CD4-positive, alpha-beta memory T cell (primary cell): ENCODE measurements around the gene GAPDH. TPM values are rescaled to one million over a fixed set of nuclear protein-coding genes. Genes with fewer than 3 reads are reported as not detected.
"Not testable (repeated sequence)": the region's sequence is repeated elsewhere in the genome, so short reads cannot be mapped to it uniquely, and the experiment has no call there.

ENCODE experiments used
- CTCF ChIA-PET: fragments of 350-600 bp; sonication (Branson Sonifier 250); formaldehyde crosslinking; loops from one replicate; lab custom pipeline; 2021; ENCODE audit warnings: inconsistent platforms; ENCODE audit not compliant: partially characterized antibody; lab: Charles Lee
- POLR2A ChIA-PET: fragments of 350-600 bp; sonication (Branson Sonifier 250); formaldehyde crosslinking; loops from one replicate; lab custom pipeline; 2021; ENCODE audit not compliant: partially characterized antibody; lab: Charles Lee
- DNase-seq, 5 donors: peaks; one replicate each; pipeline versions ENCODE4 v3.0.0 to v3.0.0-alpha.2; 2020 to 2022; ENCODE audit warnings: mixed read lengths in 1 of 5
- H3K27ac ChIP-seq: one replicate; pipeline ENCODE4 v1.7.0; 2013; ENCODE audit warnings: low read depth, low read length
- H3K27me3 ChIP-seq: 2 replicates; pipeline ENCODE4 v1.7.0; 2013; ENCODE audit warnings: mild to moderate bottlenecking, low read length, moderate library complexity; ENCODE audit not compliant: insufficient read depth
- H3K36me3 ChIP-seq: 2 replicates; pipeline ENCODE4 v1.7.0; 2013; ENCODE audit warnings: mild to moderate bottlenecking, low read length, moderate library complexity; ENCODE audit not compliant: insufficient read depth
- H3K4me1 ChIP-seq: 2 replicates; pipeline ENCODE4 v1.7.0; 2013; ENCODE audit warnings: mild to moderate bottlenecking, low read length, moderate library complexity; ENCODE audit not compliant: insufficient read depth
- H3K4me3 ChIP-seq, 2 donors: one replicate each; pipeline ENCODE4 v1.7.0; 2013; ENCODE audit warnings: low read length in 2 of 2, mild to moderate bottlenecking in 1 of 2
- H3K9me3 ChIP-seq, 2 donors: one replicate each; pipeline ENCODE4 v1.7.0; 2013; ENCODE audit warnings: low read length in 2 of 2, control low read depth in 1 of 2; ENCODE audit not compliant: control insufficient read depth in 1 of 2
- H3K27ac Mint-ChIP-seq, 7 donors: one replicate each; pipeline ENCODE4 v1.8.0; 2020 to 2021; ENCODE audit warnings: mixed read lengths in 7 of 7, mild to moderate bottlenecking in 6 of 7, inconsistent platforms in 3 of 7, moderate library complexity in 3 of 7
- H3K27me3 Mint-ChIP-seq, 2 donors: one replicate each; pipeline ENCODE4 v1.8.0; 2020 to 2021; ENCODE audit warnings: mixed read lengths in 2 of 2
- H3K36me3 Mint-ChIP-seq, 2 donors: one replicate each; pipeline ENCODE4 v1.8.0; 2020 to 2021; ENCODE audit warnings: mixed read lengths in 2 of 2, inconsistent platforms in 1 of 2, mild to moderate bottlenecking in 1 of 2
- H3K4me1 Mint-ChIP-seq, 4 donors: one replicate each; pipeline ENCODE4 v1.8.0; 2020 to 2021; ENCODE audit warnings: mixed read lengths in 4 of 4, mild to moderate bottlenecking in 1 of 4
- H3K4me3 Mint-ChIP-seq, 8 donors: one replicate each; pipeline ENCODE4 v1.8.0; 2020 to 2021; ENCODE audit warnings: mixed read lengths in 8 of 8, mild to moderate bottlenecking in 7 of 8, moderate library complexity in 6 of 8, inconsistent platforms in 3 of 8
- H3K9me3 Mint-ChIP-seq, 8 donors: one replicate each; pipeline ENCODE4 v1.8.0; 2020 to 2021; ENCODE audit warnings: mixed read lengths in 8 of 8, mild to moderate bottlenecking in 5 of 8, inconsistent platforms in 3 of 8, moderate library complexity in 1 of 8
- intact Hi-C: fragments of 100-400 bp; cut with micrococcal nuclease; formaldehyde crosslinking; loops from one replicate; pipeline ENCODE4 v1.15.1; 2023
- polyA plus RNA-seq, 2 donors: library from polyadenylated mRNA; unstranded; fragments of 300-500 nt; fragmentation: Illumina TruSeq; gene quantifications; one replicate each; pipeline ENCODE4 v1.2.3, GENCODE V29; 2021
- total RNA-seq, 2 experiments: library from RNA; stranded (reverse); gene quantifications; one replicate each; pipeline ENCODE4 v1.2.3, GENCODE V29; 2021

GAPDH gene
- total RNA-seq (100 to 1,000 TPM; 474 to 495 TPM), polyA plus RNA-seq (1,000 to 10,000 TPM; 1,831 to 2,185 TPM)

DNA sequence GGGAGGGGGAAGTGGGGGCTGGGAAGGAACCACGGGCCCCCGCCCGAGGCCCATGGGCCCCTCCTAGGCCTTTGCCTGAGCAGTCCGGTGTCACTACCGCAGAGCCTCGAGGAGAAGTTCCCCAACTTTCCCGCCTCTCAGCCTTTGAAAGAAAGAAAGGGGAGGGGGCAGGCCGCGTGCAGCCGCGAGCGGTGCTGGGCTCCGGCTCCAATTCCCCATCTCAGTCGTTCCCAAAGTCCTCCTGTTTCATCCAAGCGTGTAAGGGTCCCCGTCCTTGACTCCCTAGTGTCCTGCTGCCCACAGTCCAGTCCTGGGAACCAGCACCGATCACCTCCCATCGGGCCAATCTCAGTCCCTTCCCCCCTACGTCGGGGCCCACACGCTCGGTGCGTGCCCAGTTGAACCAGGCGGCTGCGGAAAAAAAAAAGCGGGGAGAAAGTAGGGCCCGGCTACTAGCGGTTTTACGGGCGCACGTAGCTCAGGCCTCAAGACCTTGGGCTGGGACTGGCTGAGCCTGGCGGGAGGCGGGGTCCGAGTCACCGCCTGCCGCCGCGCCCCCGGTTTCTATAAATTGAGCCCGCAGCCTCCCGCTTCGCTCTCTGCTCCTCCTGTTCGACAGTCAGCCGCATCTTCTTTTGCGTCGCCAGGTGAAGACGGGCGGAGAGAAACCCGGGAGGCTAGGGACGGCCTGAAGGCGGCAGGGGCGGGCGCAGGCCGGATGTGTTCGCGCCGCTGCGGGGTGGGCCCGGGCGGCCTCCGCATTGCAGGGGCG, at the start of gene GAPDH:
Gene GAPDH (plus strand): TSS at position 595 of the 772 bp plus-strand sequence. CDS start 316 bp downstream, outside the sequence.
- H3K27ac Mint-ChIP-seq, result peak within 1 kb of the TSS; percentile 88 to 99 (median 99)
- H3K4me3 Mint-ChIP-seq, result peak within 1 kb of the TSS; percentile 90 to 98 (median 94)
- H3K27ac ChIP-seq, result peak within 1 kb of the TSS; percentile 86
- H3K36me3 ChIP-seq, result peaks cover 43% of the 10 kb centered on the region
- H3K36me3 Mint-ChIP-seq, result peaks cover 27 to 77% of the 10 kb centered on the region in 2 donors
- H3K9me3 ChIP-seq, result no peaks in the 10 kb centered on the region
- peaks cover 30 to 67% (median 45%) of the 10 kb centered on the region in 4 donors for H3K4me1 Mint-ChIP-seq
- POLR2A ChIA-PET, result interaction anchor here (0.6 to 10.5 kb wide), 28 partner anchors 8 to 410 kb away, joined by 3 to 237 read pairs (median 9); partner anchors contain the start of genes C12orf57, CD27, CD4 and COPS7A
- peak; percentile 85 to 89 (median 88) for DNase-seq
- no peaks in the 10 kb centered on the region for H3K27me3 Mint-ChIP-seq
- H3K27me3 ChIP-seq, result no peaks in the 10 kb centered on the region
- CTCF ChIA-PET, result interaction anchor here (1.6 to 8.0 kb wide), 12 partner anchors 18 to 211 kb away, joined by 3 to 162 read pairs (median 20); partner anchors contain the start of genes CD27 and VAMP1
- H3K4me1 ChIP-seq, result peaks cover 62% of the 10 kb centered on the region
- peak within 1 kb of the TSS; percentile 79 to 81 for H3K4me3 ChIP-seq
- intact Hi-C loops, result loop anchor here (1.0 to 2.0 kb wide), 4 partner anchors 23 to 199 kb away; partner anchors contain the start of genes IFFO1, MRPL51 and VAMP1
- peaks cover 0 to 1% (median 0%) of the 10 kb centered on the region in 8 donors for H3K9me3 Mint-ChIP-seq

DNA sequence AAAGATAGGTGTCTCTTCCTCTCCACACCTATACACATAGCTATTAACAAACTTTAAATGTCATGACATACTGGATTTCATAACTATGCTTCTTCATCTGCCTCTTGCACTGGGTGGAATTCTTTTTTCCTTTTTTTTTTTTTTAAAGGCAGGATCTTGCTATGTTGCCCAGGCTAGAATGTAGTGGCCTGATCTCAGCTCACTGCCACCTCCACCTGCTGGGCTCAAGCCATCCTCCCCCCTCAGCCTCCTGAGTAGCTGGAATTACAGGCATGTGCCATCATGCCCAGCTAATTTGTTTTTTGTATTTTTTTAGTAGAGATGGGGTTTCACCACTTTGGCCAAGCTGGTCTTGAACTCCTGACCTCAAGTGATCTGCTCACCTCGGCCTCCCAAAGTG, 46.1 kb upstream of the GAPDH start:
- Histone ChIP-seq H3K27me3 (no peaks in the 10 kb centered on the region), H3K9me3 (no peaks in the 10 kb centered on the region), H3K36me3 (no peaks in the 10 kb centered on the region), H3K27ac (no peak overlapping the region), H3K4me3 (no peak overlapping the region), H3K4me1 (peaks cover 10% of the 10 kb centered on the region)
- Mint-ChIP-seq H3K36me3 (peaks cover 7 to 9% of the 10 kb centered on the region in 2 donors), H3K4me3 (no peak overlapping the region), H3K4me1 (peaks cover 3 to 16% (median 12%) of the 10 kb centered on the region in 4 donors), H3K27ac (no peak overlapping the region), H3K27me3 (no peaks in the 10 kb centered on the region), H3K9me3 (peaks cover 0 to under 1% (median 0%) of the 10 kb centered on the region in 8 donors)
- CTCF ChIA-PET, result interaction anchor here (0.9 to 2.1 kb wide), 3 partner anchors 23 to 76 kb away, joined by 3 to 6 read pairs (median 6); no protein-coding TSS in a partner anchor
- POLR2A ChIA-PET, result interaction anchor here (0.6 to 2.1 kb wide), 2 partner anchors 18 to 22 kb away, joined by 3 to 12 read pairs; partner anchors contain the start of gene VAMP1
- intact Hi-C loops, result no loop called here
- no peak for DNase-seq

DNA sequence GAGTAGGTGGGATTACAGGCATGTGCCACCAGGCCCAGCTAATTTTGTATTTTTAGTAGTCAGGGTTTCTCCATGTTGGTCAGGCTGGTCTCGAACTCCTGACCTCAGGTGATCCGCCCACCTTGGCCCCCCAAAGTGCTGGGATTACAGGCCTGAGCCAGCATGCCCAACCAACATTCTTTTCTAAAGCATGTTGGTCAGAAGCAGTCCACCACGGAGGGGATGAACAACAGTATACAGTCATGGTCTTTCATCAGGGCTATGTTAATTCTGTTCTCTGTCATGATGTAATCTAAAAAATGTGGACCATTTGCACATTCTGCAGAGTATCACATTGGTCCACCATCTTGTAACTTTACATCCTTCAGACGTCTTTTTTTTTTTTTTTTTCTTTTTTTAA, 44.9 kb upstream of the GAPDH start:
- H3K9me3 ChIP-seq, result no peaks in the 10 kb centered on the region
- H3K4me1 ChIP-seq, result peaks cover 12% of the 10 kb centered on the region
- peaks cover 0 to 2% (median 0%) of the 10 kb centered on the region in 8 donors for H3K9me3 Mint-ChIP-seq
- POLR2A ChIA-PET, result interaction anchor here (2.1 kb wide), 1 partner anchor 19 kb away, joined by 12 read pairs; the partner anchor contains the start of gene VAMP1
- CTCF ChIA-PET, result no interaction called here
- DNase-seq, result no peak
- no peaks in the 10 kb centered on the region for H3K27me3 Mint-ChIP-seq
- H3K4me1 Mint-ChIP-seq, result peaks cover 6 to 27% (median 14%) of the 10 kb centered on the region in 4 donors
- no peak overlapping the region for H3K27ac ChIP-seq
- H3K36me3 ChIP-seq, result no peaks in the 10 kb centered on the region
- no peak overlapping the region for H3K27ac Mint-ChIP-seq
- no peak overlapping the region for H3K4me3 Mint-ChIP-seq
- H3K4me3 ChIP-seq, result no peak overlapping the region
- H3K36me3 Mint-ChIP-seq, result peaks cover 7 to 17% of the 10 kb centered on the region in 2 donors
- no peaks in the 10 kb centered on the region for H3K27me3 ChIP-seq
- intact Hi-C loops, result no loop called here

DNA sequence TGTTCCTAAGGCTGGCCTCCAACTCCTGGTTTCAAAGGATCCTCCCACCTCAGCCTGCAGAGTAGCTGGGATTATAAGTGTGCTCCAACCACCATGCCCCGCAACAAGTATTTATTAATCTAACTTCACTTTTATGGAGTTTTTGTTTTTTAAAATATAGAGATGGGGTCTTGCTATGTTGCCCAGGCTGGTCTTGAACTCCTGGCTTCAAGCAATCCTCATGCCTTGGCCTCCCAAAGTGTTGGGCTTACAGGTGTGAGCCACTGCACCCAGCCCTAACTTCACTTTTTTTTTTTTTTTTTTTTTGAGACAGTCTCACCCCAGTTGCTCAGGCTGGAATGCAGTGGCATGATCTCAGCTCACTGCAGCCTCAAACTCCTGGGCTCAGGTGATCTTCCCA, 43.6 kb upstream of the GAPDH start:
- intact Hi-C loops, H3K9me3 Mint-ChIP-seq, H3K27me3 Mint-ChIP-seq, H3K27ac ChIP-seq, H3K27me3 ChIP-seq, H3K4me3 ChIP-seq, H3K4me3 Mint-ChIP-seq, H3K36me3 ChIP-seq, H3K9me3 ChIP-seq, DNase-seq: not testable (repeated sequence)
- H3K36me3 Mint-ChIP-seq, result peaks cover 7 to 17% of the 10 kb centered on the region in 2 donors
- peaks cover 24% of the 10 kb centered on the region for H3K4me1 ChIP-seq
- peak overlapping the region in 1 of 7 donors; percentile 22 for H3K27ac Mint-ChIP-seq
- peaks cover 18 to 39% (median 26%) of the 10 kb centered on the region in 4 donors for H3K4me1 Mint-ChIP-seq
- ChIA-PET POLR2A (interaction anchor here (3.8 to 7.8 kb wide), 3 partner anchors 19 to 47 kb away, joined by 76 to 99 read pairs (median 97); partner anchors contain the start of genes GAPDH and VAMP1), CTCF (interaction anchor here (0.9 to 1.7 kb wide), 4 partner anchors 23 to 63 kb away, joined by 3 to 7 read pairs (median 6); no protein-coding TSS in a partner anchor)

DNA sequence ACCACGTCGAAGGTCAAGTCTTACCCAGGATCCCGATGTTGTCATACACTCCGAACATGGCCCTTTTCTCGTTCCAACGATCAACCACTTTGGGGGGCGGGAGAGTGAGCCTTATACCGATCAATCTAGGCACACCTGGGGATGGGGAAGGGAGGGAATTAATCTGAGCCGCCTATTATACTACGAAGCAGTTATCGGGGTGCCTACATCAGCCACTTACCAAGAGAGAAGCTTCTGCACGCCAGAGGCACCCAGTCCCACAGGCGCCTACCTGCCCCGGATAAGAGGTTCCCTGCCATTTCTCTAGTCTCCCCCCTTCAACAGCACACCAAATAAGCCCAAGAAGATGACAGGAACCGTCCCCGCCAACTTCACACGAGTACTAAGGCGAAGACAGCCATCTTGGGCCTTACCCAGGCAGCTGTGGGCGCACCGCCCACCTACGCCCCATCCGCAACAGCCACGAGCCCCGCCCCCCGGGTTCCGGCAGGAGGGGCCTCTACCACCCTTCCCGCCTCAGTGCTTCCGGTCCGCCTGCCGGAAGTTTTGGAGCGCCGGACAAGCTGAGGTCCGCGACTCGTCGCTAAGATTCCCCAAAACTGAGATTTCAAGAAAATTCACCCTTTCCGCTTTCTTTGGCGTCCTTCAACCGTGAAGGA, 41.4 kb upstream of the GAPDH start, which contains the start of gene MRPL51:
Gene MRPL51 (minus strand): TSS at position 425 of the 659 bp plus-strand sequence. CDS start 126 bp downstream, at position 299.
- Mint-ChIP-seq H3K9me3 (peaks cover 0 to 2% (median 0%) of the 10 kb centered on the region in 8 donors), H3K4me3 (peak within 1 kb of the TSS; percentile 89 to 98 (median 96)), H3K27me3 (no peaks in the 10 kb centered on the region), H3K36me3 (peaks cover 7 to 26% of the 10 kb centered on the region in 2 donors), H3K27ac (peak within 1 kb of the TSS; percentile 90 to 99 (median 97)), H3K4me1 (peaks cover 24 to 46% (median 34%) of the 10 kb centered on the region in 4 donors)
- CTCF ChIA-PET, result interaction anchor here (0.8 to 2.0 kb wide), 9 partner anchors 9 to 158 kb away, joined by 3 to 8 read pairs (median 4); partner anchors contain the start of gene VAMP1
- intact Hi-C loops, result loop anchor here (1.0 to 2.0 kb wide), 7 partner anchors 23 to 359 kb away; partner anchors contain the start of genes GAPDH, USP5, VAMP1 and ZNF384
- H3K36me3 ChIP-seq, result peaks cover 5% of the 10 kb centered on the region
- DNase-seq, result peak; percentile 92 to 96 (median 94)
- H3K4me3 ChIP-seq, result peak within 1 kb of the TSS; percentile 98 to 99
- H3K9me3 ChIP-seq, result no peaks in the 10 kb centered on the region
- H3K27ac ChIP-seq, result peak within 1 kb of the TSS; percentile 87
- H3K27me3 ChIP-seq, result no peaks in the 10 kb centered on the region
- POLR2A ChIA-PET, result interaction anchor here (0.6 to 7.8 kb wide), 25 partner anchors 9 to 451 kb away, joined by 3 to 99 read pairs (median 4); partner anchors contain the start of genes C12orf57, COPS7A, GAPDH and RNU7-1
- peaks cover 37% of the 10 kb centered on the region for H3K4me1 ChIP-seq

DNA sequence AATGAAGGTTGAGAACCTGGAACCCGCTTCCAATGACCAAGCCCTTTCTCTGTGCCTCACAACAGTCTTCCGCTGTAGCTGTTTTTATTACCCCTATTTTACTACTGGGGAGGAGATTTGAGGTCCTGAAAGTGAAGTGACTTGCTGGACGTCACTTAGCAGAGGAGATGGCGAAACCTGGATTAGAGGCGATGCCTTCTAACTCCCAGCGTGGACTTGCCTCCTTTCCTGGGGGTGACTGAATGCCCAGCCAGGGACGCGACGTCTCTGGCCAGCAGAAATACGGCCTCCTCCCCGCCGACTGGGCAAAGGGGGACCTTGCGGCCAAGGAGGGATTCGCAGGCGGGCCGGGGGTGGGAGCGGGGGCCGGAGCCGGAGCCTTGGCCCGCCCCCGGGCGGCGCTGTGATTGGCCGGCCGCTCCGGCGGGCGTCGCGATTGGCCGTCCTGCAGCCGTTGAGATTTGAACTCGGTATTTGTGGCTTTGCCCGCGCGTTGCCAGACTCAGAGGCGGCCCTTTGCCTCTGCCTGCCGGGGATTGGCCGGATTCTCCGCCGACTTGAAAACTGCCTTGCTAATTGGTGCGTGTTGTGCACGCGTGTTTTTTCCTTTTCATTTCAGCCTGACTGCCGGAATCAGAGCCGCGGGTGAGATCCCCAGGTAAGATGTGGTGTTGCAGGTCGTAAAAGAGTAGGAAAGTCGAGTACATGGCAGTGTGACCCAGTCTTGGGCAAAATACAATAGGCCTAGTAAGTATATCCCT, 40.6 kb upstream of the GAPDH start, which contains the start of gene NCAPD2:
Gene NCAPD2 (plus strand): TSS at position 606 of the 761 bp plus-strand sequence. CDS start 997 bp downstream, outside the sequence.
- intact Hi-C loops, result loop anchor here (1.0 to 2.0 kb wide), 8 partner anchors 23 to 359 kb away; partner anchors contain the start of genes GAPDH, ING4, USP5 and VAMP1
- Histone ChIP-seq H3K9me3 (no peaks in the 10 kb centered on the region), H3K27ac (peak within 1 kb of the TSS; percentile 87), H3K27me3 (no peaks in the 10 kb centered on the region), H3K36me3 (peaks cover 5% of the 10 kb centered on the region), H3K4me3 (peak within 1 kb of the TSS; percentile 98 to 99), H3K4me1 (peaks cover 37% of the 10 kb centered on the region)
- H3K27ac Mint-ChIP-seq, result peak within 1 kb of the TSS; percentile 90 to 99 (median 97)
- H3K36me3 Mint-ChIP-seq, result peaks cover 7 to 30% of the 10 kb centered on the region in 2 donors
- H3K4me1 Mint-ChIP-seq, result peaks cover 26 to 46% (median 35%) of the 10 kb centered on the region in 4 donors
- no peaks in the 10 kb centered on the region for H3K27me3 Mint-ChIP-seq
- CTCF ChIA-PET, result interaction anchor here (0.8 to 2.7 kb wide), 9 partner anchors 24 to 158 kb away, joined by 3 to 11 read pairs (median 4); partner anchors contain the start of genes GAPDH and VAMP1
- H3K4me3 Mint-ChIP-seq, result peak within 1 kb of the TSS; percentile 89 to 98 (median 96)
- peaks cover 0 to 2% (median 0%) of the 10 kb centered on the region in 8 donors for H3K9me3 Mint-ChIP-seq
- DNase-seq, result peak; percentile 96 to 97 (median 96)
- POLR2A ChIA-PET, result interaction anchor here (0.8 to 7.8 kb wide), 28 partner anchors 8 to 450 kb away, joined by 3 to 99 read pairs (median 5); partner anchors contain the start of genes C12orf57, COPS7A, GAPDH and NOP2
